ENCODE data around the gene C16orf86.

C16orf86 gene, protein sequence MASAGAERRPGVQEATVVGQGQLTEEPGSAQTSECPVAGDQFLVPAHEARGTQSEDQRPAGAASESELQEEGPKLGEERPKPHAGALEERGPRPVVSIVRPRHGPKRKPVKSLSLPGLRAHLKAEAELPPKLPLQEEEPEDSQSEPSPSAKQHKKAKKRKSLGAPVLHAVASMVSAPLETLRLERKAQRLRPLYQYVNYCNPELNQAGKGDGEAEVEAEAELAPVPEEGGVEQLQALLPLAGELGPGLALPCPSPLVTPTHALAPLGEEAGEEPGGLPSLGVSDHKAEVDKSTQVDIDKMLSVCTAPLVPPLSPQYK

DNA sequence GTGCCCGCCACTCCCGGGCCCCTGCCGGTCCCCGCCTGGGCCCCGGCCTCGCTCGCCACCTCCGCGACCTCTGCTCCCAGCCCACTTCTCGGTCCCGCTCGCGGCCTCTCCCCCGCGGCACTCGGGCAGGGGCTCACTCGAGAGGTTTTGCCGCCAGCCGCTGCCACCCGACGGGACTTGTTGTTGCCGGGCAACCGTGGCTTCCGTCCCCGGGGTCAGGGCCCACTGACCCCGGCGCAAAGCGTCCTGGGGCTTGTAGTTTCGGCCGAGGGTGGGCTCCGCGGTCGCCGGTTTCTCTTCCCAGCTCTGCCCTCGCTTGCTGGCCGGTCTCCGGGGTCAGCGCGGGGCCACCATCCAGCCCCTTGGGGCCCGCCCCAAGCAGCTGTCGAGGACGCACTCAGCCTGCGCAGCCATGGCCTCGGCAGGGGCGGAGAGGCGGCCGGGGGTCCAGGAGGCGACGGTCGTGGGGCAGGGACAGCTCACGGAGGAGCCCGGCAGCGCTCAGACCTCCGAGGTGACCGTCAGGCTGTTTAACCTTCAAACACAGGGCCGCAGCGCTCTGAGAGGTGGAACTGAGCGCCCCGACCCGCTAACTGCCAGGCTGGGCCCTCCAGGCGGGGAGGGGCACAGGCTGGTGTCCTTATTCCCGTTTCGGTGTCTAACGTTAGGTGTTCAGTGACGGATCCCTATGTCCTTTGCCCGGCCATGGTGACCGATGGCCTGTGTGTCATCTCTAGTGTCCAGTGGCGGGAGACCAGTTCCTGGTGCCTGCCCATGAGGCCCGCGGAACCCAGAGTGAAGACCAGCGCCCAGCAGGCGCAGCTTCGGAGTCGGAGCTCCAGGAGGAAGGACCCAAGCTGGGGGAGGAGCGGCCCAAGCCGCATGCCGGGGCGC, at the start of gene C16orf86, which contains the start of gene ENKD1:
Gene C16orf86 (plus strand): TSS at position 256 of the 894 bp plus-strand sequence. CDS start 157 bp downstream, at position 413.
Gene ENKD1 (minus strand): TSS at position 192 of the 894 bp plus-strand sequence. CDS start 308 bp downstream, outside the sequence.
- no peak within 1 kb of the TSS for H3K4me3 ChIP-seq
- no peak within 1 kb of the TSS for H3K27ac ChIP-seq
- H3K36me3 ChIP-seq (ENCODE audit: insufficient read depth, low read length) = no peaks in the 10 kb centered on the region
- H3K9me3 ChIP-seq (ENCODE audit: low read depth, low read length) = no peaks in the 10 kb centered on the region
- no peak within 1 kb of the TSS for H3K9ac ChIP-seq (ENCODE audit: insufficient read length)
- TF ChIP-seq FOXP2 (optimal IDR thresholded peaks at IDR 0.05; ENCODE audit: control extremely low read depth, extremely low read length, insufficient read depth) (no peak), EZH2 (IDR thresholded peaks at IDR 0.05) (no peak), POLR2AphosphoS5 (IDR thresholded peaks at IDR 0.05; ENCODE audit: borderline replicate concordance, low read depth, low read length) (no peak)
- DNase-seq (ENCODE audit: low read depth, low spot score) = no peak

GRCh38 chr16:67628216-67628615, 38.4 kb upstream of the C16orf86 start:
- no peak overlapping the region for H3K9ac ChIP-seq (ENCODE audit: insufficient read length)
- peaks cover 28% of the 10 kb centered on the region; the same call in 1 of the 2 replicates for H3K36me3 ChIP-seq (ENCODE audit: insufficient read depth, low read length)
- no peaks in the 10 kb centered on the region for H3K9me3 ChIP-seq (ENCODE audit: low read depth, low read length)
- TF ChIP-seq POLR2AphosphoS5 (IDR thresholded peaks at IDR 0.05; ENCODE audit: borderline replicate concordance, low read depth, low read length) (no peak), EZH2 (IDR thresholded peaks at IDR 0.05) (no peak), FOXP2 (optimal IDR thresholded peaks at IDR 0.05; ENCODE audit: control extremely low read depth, extremely low read length, insufficient read depth) (no peak)
- H3K27ac ChIP-seq = no peak overlapping the region
- H3K4me3 ChIP-seq = no peak overlapping the region
- no peak for DNase-seq (ENCODE audit: low read depth, low spot score)

DNA sequence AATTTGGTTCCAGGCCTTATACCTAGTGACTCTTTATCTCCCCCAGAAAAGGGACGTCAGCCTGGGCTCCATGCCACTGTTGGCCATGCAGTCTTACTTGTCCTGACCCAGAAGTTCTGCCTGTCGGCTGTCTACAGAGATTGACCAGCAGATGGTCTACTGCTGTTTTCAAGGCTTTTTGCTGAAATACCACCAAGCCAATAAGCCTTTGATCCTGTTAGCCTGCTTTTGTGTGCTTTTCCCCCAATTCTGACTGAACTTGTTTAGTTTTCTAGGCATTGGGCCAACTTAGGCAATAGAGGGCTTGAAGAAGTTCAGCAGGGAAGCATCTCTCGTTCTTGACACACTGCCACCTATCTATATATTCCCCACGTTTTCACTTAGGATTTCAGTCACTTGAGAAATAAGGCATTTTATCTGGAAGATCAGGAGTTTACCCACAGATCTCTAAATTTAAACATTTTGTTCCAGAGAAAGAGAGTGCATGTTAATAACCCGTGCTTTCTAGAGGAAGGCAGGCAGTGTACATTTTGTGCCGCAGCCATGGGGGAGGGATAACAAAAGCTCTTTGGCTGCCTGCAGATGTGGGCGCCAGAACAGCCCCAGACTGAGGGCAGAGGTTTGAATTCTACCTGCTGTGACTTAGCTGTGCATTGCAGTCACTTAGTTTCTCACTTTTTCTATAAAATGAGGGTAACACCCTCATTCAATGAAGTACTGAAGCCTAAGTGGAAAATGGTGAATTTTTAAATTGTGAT, 34.0 kb upstream of the C16orf86 start:
- no peak for DNase-seq (ENCODE audit: low read depth, low spot score)
- TF ChIP-seq EZH2 (IDR thresholded peaks at IDR 0.05) (no peak), FOXP2 (optimal IDR thresholded peaks at IDR 0.05; ENCODE audit: control extremely low read depth, extremely low read length, insufficient read depth) (no peak), POLR2AphosphoS5 (IDR thresholded peaks at IDR 0.05; ENCODE audit: borderline replicate concordance, low read depth, low read length) (no peak)
- peaks cover 26% of the 10 kb centered on the region; the same call in 1 of the 2 replicates for H3K36me3 ChIP-seq (ENCODE audit: insufficient read depth, low read length)

GRCh38 chr16:67636713-67637112, 29.9 kb upstream of the C16orf86 start:
- no peak for DNase-seq (ENCODE audit: low read depth, low spot score)
- TF ChIP-seq POLR2AphosphoS5 (IDR thresholded peaks at IDR 0.05; ENCODE audit: borderline replicate concordance, low read depth, low read length) = no peak
- no peak for TF ChIP-seq EZH2 (IDR thresholded peaks at IDR 0.05)
- no peak for TF ChIP-seq FOXP2 (optimal IDR thresholded peaks at IDR 0.05; ENCODE audit: control extremely low read depth, extremely low read length, insufficient read depth)
- Histone ChIP-seq H3K9ac (ENCODE audit: insufficient read length) (no peak overlapping the region), H3K27ac (no peak overlapping the region), H3K4me3 (no peak overlapping the region), H3K36me3 (ENCODE audit: insufficient read depth, low read length) (peaks cover 25% of the 10 kb centered on the region; the same call in 1 of the 2 replicates), H3K9me3 (ENCODE audit: low read depth, low read length) (no peaks in the 10 kb centered on the region)

More for the DNA sequence above, 34.0 kb upstream of the C16orf86 start:
- H3K27ac ChIP-seq = no peak overlapping the region
- no peaks in the 10 kb centered on the region for H3K9me3 ChIP-seq (ENCODE audit: low read depth, low read length)
- H3K4me3 ChIP-seq = no peak overlapping the region
- no peak overlapping the region for H3K9ac ChIP-seq (ENCODE audit: insufficient read length)

DNA sequence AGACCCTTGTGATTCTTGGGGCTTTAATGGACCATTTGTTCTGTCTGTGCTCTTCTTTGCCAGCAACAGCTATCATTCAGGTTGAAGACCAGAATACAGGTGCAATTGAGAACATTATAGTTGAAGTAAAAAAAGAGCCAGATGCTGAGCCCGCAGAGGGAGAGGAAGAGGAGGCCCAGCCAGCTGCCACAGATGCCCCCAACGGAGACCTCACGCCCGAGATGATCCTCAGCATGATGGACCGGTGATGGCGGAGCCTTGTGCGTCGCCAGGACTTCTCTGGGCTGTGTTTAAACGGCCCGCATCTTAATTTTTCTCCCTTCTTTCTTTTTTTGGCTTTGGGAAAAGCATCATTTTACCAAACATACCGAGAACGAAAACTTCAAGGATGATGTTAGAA, 29.0 kb upstream of the C16orf86 start:
- TF ChIP-seq FOXP2 (optimal IDR thresholded peaks at IDR 0.05; ENCODE audit: control extremely low read depth, extremely low read length, insufficient read depth) (no peak), POLR2AphosphoS5 (IDR thresholded peaks at IDR 0.05; ENCODE audit: borderline replicate concordance, low read depth, low read length) (no peak), EZH2 (IDR thresholded peaks at IDR 0.05) (no peak)
- Histone ChIP-seq H3K9ac (ENCODE audit: insufficient read length) (no peak overlapping the region), H3K9me3 (ENCODE audit: low read depth, low read length) (no peaks in the 10 kb centered on the region), H3K36me3 (ENCODE audit: insufficient read depth, low read length) (peaks cover 25% of the 10 kb centered on the region; the same call in 1 of the 2 replicates), H3K27ac (no peak overlapping the region), H3K4me3 (no peak overlapping the region)
- DNase-seq (ENCODE audit: low read depth, low spot score) = no peak

- H3K9ac ChIP-seq (ENCODE audit: insufficient read length) = no peak overlapping the region
- H3K4me3 ChIP-seq = no peak overlapping the region
- H3K27ac ChIP-seq = no peak overlapping the region
- peaks cover 10% of the 10 kb centered on the region; the same call in 1 of the 2 replicates for H3K36me3 ChIP-seq (ENCODE audit: insufficient read depth, low read length)
- no peak for TF ChIP-seq FOXP2 (optimal IDR thresholded peaks at IDR 0.05; ENCODE audit: control extremely low read depth, extremely low read length, insufficient read depth)
- TF ChIP-seq POLR2AphosphoS5 (IDR thresholded peaks at IDR 0.05; ENCODE audit: borderline replicate concordance, low read depth, low read length) = no peak
- TF ChIP-seq EZH2 (IDR thresholded peaks at IDR 0.05) = no peak
- DNase-seq (ENCODE audit: low read depth, low spot score) = no peak
- no peaks in the 10 kb centered on the region for H3K9me3 ChIP-seq (ENCODE audit: low read depth, low read length)
These were observed 24.6 kb upstream of the C16orf86 start for GRCh38 chr16:67641779-67642708.

DNA sequence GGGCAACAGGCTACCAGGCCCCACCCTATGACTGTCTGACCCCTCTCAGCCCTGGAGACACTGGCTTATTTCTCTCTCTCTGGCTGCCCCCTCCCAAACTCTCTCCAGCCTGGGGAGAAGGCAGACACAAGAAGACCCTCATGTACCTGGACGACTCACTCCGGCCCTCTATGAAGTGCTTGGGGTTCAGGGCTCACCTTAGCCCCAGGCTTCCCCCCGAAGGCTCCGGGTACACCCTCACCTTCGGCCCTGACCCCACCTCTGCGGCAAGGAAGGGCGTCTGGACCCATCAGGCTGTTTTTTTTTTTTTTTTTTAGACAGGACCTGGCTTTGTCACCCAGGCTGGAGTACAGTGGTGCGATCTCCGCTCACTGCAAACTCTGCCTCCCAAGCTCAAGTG, 22.6 kb upstream of the C16orf86 start:
- no peaks in the 10 kb centered on the region for H3K9me3 ChIP-seq (ENCODE audit: low read depth, low read length)
- no peak for DNase-seq (ENCODE audit: low read depth, low spot score)
- TF ChIP-seq EZH2 (IDR thresholded peaks at IDR 0.05) (no peak), FOXP2 (optimal IDR thresholded peaks at IDR 0.05; ENCODE audit: control extremely low read depth, extremely low read length, insufficient read depth) (no peak), POLR2AphosphoS5 (IDR thresholded peaks at IDR 0.05; ENCODE audit: borderline replicate concordance, low read depth, low read length) (no peak)
- no peak overlapping the region for H3K9ac ChIP-seq (ENCODE audit: insufficient read length)
- no peaks in the 10 kb centered on the region; the same call in 1 of the 2 replicates for H3K36me3 ChIP-seq (ENCODE audit: insufficient read depth, low read length)
- no peak overlapping the region for H3K27ac ChIP-seq
- no peak overlapping the region for H3K4me3 ChIP-seq

Data from SK-N-MC (cell line).